Airway epithelial cell (primary cell): ENCODE measurements around the gene TNFRSF1A. TPM values are rescaled to one million over a fixed set of nuclear protein-coding genes. Genes with fewer than 3 reads are reported as not detected.

Source experiments
- total RNA-seq: library from RNA; depleted of rRNA; stranded (reverse); fragments of >200 nt; gene quantifications from 2 replicates; pipeline ENCODE4 v1.2.3, GENCODE V29; 2015

Gene TNFRSF1A
- 149 and 283 TPM in 2 replicates for total RNA-seq

GRCh38 chr12:6341417-6342139, at the start of gene TNFRSF1A:
TNFRSF1A (minus strand) TSS chr12:6342076; CDS start chr12:6341814, 262 bp downstream.

GRCh38 chr12:6383572-6384498, 42.0 kb upstream of the TNFRSF1A start, which contains the start of gene LTBR:
LTBR (plus strand) TSS chr12:6384162; CDS start chr12:6384359, 197 bp downstream.

DNA sequence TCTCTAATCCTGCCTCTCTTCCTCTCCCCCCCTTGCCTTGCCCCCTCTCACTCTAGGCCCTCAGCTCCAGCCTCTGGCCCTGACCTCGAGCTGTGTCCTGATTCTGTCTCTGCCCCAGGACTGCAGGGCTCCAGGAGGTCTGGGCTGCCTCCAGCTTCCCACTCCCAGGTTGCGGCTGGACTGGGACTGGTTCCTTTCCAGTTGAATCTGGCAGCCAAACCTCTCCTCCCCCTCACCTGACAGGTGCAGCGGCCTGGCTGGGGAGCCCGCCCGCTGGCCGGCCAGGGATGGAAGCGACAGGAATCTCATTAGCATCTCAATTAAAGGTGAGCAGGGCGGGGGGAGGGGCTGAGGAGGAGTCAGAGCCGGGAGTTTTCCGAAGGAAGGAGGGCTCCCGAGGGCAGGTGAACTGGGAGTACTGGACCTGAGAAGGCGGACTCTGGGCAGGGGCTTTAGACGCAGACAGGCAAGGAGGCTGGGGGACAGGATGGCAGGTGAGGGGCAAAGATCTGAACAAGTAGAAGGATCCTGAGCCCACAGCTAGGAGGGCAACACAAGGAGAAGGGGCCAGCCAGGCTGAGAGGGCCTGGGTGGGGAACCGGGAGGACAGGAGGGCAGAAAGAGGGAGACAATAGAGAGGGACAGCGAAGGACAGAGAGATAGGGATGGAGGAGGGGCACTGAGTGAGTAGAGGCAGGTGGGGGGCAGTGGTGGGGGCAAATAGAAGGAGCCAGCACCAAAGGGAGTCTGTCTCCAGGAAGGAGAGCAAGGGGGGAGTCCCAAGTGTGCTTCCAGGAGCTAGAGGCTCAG, 33.6 kb upstream of the TNFRSF1A start, which contains the start of gene SCNN1A:
Gene SCNN1A, minus strand, starts transcription at position 295 of the 810 bp plus-strand sequence. CDS start 780 bp downstream, outside the sequence.

Other genes starting within 250 kb of the TNFRSF1A start
- 0.33 and 0.56 TPM in 2 replicates for gene VWF, start 217.4 kb downstream of the TNFRSF1A start, total RNA-seq
- 636 and 643 TPM in 2 replicates for gene CD9, start 141.7 kb downstream of the TNFRSF1A start, total RNA-seq
- 21.9 and 24.0 TPM in 2 replicates for gene PLEKHG6, start 31.4 kb downstream of the TNFRSF1A start, total RNA-seq
- gene SCNN1A, start 33.5 kb upstream of the TNFRSF1A start, total RNA-seq, result 88.7 and 91.7 TPM in 2 replicates
- 197 and 205 TPM in 2 replicates for gene LTBR, start 42.1 kb upstream of the TNFRSF1A start, total RNA-seq
- not detected in 2 replicates for gene CD27, start 102.9 kb upstream of the TNFRSF1A start, total RNA-seq
- 2.5 and 3.0 TPM in 2 replicates for gene TAPBPL, start 110.0 kb upstream of the TNFRSF1A start, total RNA-seq
- gene VAMP1, start 128.6 kb upstream of the TNFRSF1A start, total RNA-seq, result 1.8 and 2.9 TPM in 2 replicates
- gene MRPL51, start 151.2 kb upstream of the TNFRSF1A start, total RNA-seq, result 116 and 153 TPM in 2 replicates
- 87.6 and 120 TPM in 2 replicates for gene NCAPD2, start 152.0 kb upstream of the TNFRSF1A start, total RNA-seq
- 8,018 and 11,435 TPM in 2 replicates for gene GAPDH, start 192.4 kb upstream of the TNFRSF1A start, total RNA-seq
- gene IFFO1, start 214.0 kb upstream of the TNFRSF1A start, total RNA-seq, result 1.8 and 3.3 TPM in 2 replicates
- gene NOP2, start 226.2 kb upstream of the TNFRSF1A start, total RNA-seq, result 46.7 and 47.1 TPM in 2 replicates